Fibroblast of villous mesenchyme (primary cell): ENCODE measurements around the gene FGFR3. TPM values are rescaled to one million over a fixed set of nuclear protein-coding genes. Genes with fewer than 3 reads are reported as not detected.

Experiments
- DNase-seq: peaks from one replicate; pipeline ENCODE4 v3.0.0-alpha.2; 2010; ENCODE audit warnings: low read depth
- H3K4me3 ChIP-seq: 2 replicates; pipeline ENCODE4 v1.5.1; 2011; ENCODE audit warnings: low read depth, mild to moderate bottlenecking, low read length
- CTCF ChIP-seq: IDR thresholded peaks from 2 replicates; pipeline ENCODE4 v1.5.1; 2012; ENCODE audit warnings: low read depth, mild to moderate bottlenecking, low read length; ENCODE audit not compliant: insufficient read depth
- total RNA-seq: library from RNA; depleted of rRNA; stranded (reverse); fragments of >200 nt; gene quantifications from 2 replicates; pipeline ENCODE4 v1.2.3, GENCODE V29; 2012

The FGFR3 gene
- total RNA-seq, 1 donor: 0.86 TPM

GRCh38 chr4:1746919-1747602, 46.0 kb upstream of the FGFR3 start:
- H3K4me3 ChIP-seq: no peak overlapping the region
- no peak for TF ChIP-seq CTCF
- no peak for DNase-seq

- DNase-seq: no peak
- TF ChIP-seq CTCF: no peak
- H3K4me3 ChIP-seq: no peak overlapping the region
These were observed 45.5 kb upstream of the FGFR3 start for GRCh38 chr4:1747603-1747967.

- TF ChIP-seq CTCF: peak; percentile 72
- H3K4me3 ChIP-seq: no peak overlapping the region
- peak; percentile 65 for DNase-seq
These were observed 44.6 kb upstream of the FGFR3 start for GRCh38 chr4:1748465-1748995.

- TF ChIP-seq CTCF: no peak
- DNase-seq: no peak
These were observed 43.7 kb upstream of the FGFR3 start for GRCh38 chr4:1749370-1749769.

GRCh38 chr4:1749826-1750225, 43.3 kb upstream of the FGFR3 start:
- no peak overlapping the region for H3K4me3 ChIP-seq
- no peak for TF ChIP-seq CTCF
- DNase-seq: no peak

More at GRCh38 chr4:1749370-1749769, 43.7 kb upstream of the FGFR3 start:
- H3K4me3 ChIP-seq: no peak overlapping the region

- DNase-seq: no peak
- no peak for TF ChIP-seq CTCF
- no peak overlapping the region for H3K4me3 ChIP-seq
These were observed 42.5 kb upstream of the FGFR3 start for GRCh38 chr4:1750381-1751154.
